CD4-positive, alpha-beta T cell (primary cell): ENCODE measurements around the gene ZNF804B. TPM values are rescaled to one million over a fixed set of nuclear protein-coding genes. Genes with fewer than 3 reads are reported as not detected.
"Not testable (repeated sequence)": the region's sequence is repeated elsewhere in the genome, so short reads cannot be mapped to it uniquely, and the experiment has no call there.

Experiments used
- ATAC-seq: fragments of 200-7000 bp; cut with Tn5 transposase; one replicate; pipeline ENCODE4 v1.10.0; 2022; ENCODE audit warnings: mild to moderate bottlenecking; ENCODE audit not compliant: poor library complexity
- CTCF ChIA-PET: fragments of 350-600 bp; sonication (Branson Sonifier 250); formaldehyde crosslinking; loops from one replicate; lab custom pipeline; 2021; ENCODE audit warnings: antibody characterized with exemption, inconsistent platforms; lab: Charles Lee
- POLR2A ChIA-PET: fragments of 350-600 bp; sonication (Branson Sonifier 250); formaldehyde crosslinking; loops from one replicate; lab custom pipeline; 2021; ENCODE audit warnings: antibody characterized with exemption, inconsistent platforms; lab: Charles Lee
- DNase-seq, 14 experiments: peaks; one replicate each; pipeline ENCODE4 v3.0.0-alpha.2; 2013 to 2020; ENCODE audit warnings: mixed read lengths in 2 of 14
- H3K27ac ChIP-seq, 2 donors: one replicate each; pipeline versions ENCODE4 v1.5.1 to v1.7.0; 2013; ENCODE audit warnings: low read length in 2 of 2, low read depth in 1 of 2, mild to moderate bottlenecking in 1 of 2
- H3K27me3 ChIP-seq, 2 experiments: 1 replicate in 1 of 2; 2 replicates in 1 of 2; pipeline versions ENCODE4 v1.6.1 to v1.7.0; 2013; ENCODE audit warnings: low read length in 2 of 2, control low read depth in 1 of 2, mild to moderate bottlenecking in 1 of 2, moderate library complexity in 1 of 2; ENCODE audit not compliant: insufficient read depth in 2 of 2, control insufficient read depth in 1 of 2
- H3K36me3 ChIP-seq: one replicate; pipeline ENCODE4 v1.6.1; 2013; ENCODE audit warnings: low read length, control low read depth; ENCODE audit not compliant: insufficient read depth
- H3K4me1 ChIP-seq: one replicate; pipeline ENCODE4 v1.6.1; 2013; ENCODE audit warnings: low read length, control low read depth; ENCODE audit not compliant: insufficient read depth
- H3K4me3 ChIP-seq: one replicate; pipeline ENCODE4 v1.5.1; 2013; ENCODE audit warnings: mild to moderate bottlenecking, low read length, moderate library complexity
- H3K9me3 ChIP-seq, 2 experiments: 1 replicate in 1 of 2; 2 replicates in 1 of 2; pipeline versions ENCODE4 v1.6.1 to v1.7.0; 2013; ENCODE audit warnings: low read length in 2 of 2, mild to moderate bottlenecking in 2 of 2, control low read depth in 1 of 2, moderate library complexity in 1 of 2; ENCODE audit not compliant: control insufficient read depth in 1 of 2, insufficient read depth in 1 of 2
- H3K27ac Mint-ChIP-seq: one replicate; pipeline ENCODE4 v1.8.0; 2020; ENCODE audit warnings: mixed read lengths
- H3K27me3 Mint-ChIP-seq: one replicate; pipeline ENCODE4 v1.8.0; 2021; ENCODE audit warnings: mixed read lengths
- H3K36me3 Mint-ChIP-seq: one replicate; pipeline ENCODE4 v1.8.0; 2021; ENCODE audit warnings: low read depth, mixed read lengths
- H3K4me1 Mint-ChIP-seq: one replicate; pipeline ENCODE4 v1.8.0; 2021; ENCODE audit warnings: low read depth, mixed read lengths
- H3K4me3 Mint-ChIP-seq: one replicate; pipeline ENCODE4 v1.8.0; 2020; ENCODE audit warnings: mild to moderate bottlenecking, mixed read lengths
- H3K9me3 Mint-ChIP-seq: one replicate; pipeline ENCODE4 v1.8.0; 2020; ENCODE audit warnings: mixed read lengths
- CTCF ChIP-seq: fragments of 200-600 bp; IDR thresholded peaks from one replicate; pipeline ENCODE4 v1.8.0; 2022; ENCODE audit warnings: antibody characterized with exemption, mild to moderate bottlenecking
- intact Hi-C, 2 experiments: fragments of 100-400 bp; cut with DNase I in 1 of 2; cut with micrococcal nuclease in 1 of 2; formaldehyde crosslinking; loops; one replicate each; pipeline versions ENCODE4 v1.15.1 to v1.9.0; 2023 to 2025; cut with DNase I, micrococcal nuclease
- total RNA-seq, 174 experiments: library from RNA in 2 of 174; stranded (reverse) in 2 of 174; gene quantifications; one replicate each; pipeline ENCODE4 v1.2.3 and lab custom pipeline; 2021 to 2026

ZNF804B gene
- total RNA-seq, 2 experiments from 2014 or later: not detected

- Mint-ChIP-seq H3K9me3 (no peaks in the 10 kb centered on the region), H3K4me1 (no peaks in the 10 kb centered on the region), H3K27me3 (no peaks in the 10 kb centered on the region), H3K36me3 (no peaks in the 10 kb centered on the region), H3K4me3 (no peak overlapping the region), H3K27ac (no peak overlapping the region)
- TF ChIP-seq CTCF: no peak
- no peak for ATAC-seq
- no peaks in the 10 kb centered on the region for H3K36me3 ChIP-seq
- POLR2A ChIA-PET: no interaction called here
- CTCF ChIA-PET: no interaction called here
- H3K27ac ChIP-seq: no peak overlapping the region
- DNase-seq: no peak
- no peaks in the 10 kb centered on the region for H3K27me3 ChIP-seq
- no peak overlapping the region for H3K4me3 ChIP-seq
- no peaks in the 10 kb centered on the region for H3K4me1 ChIP-seq
- H3K9me3 ChIP-seq: peaks cover 0 to 10% of the 10 kb centered on the region in 2 experiments
- intact Hi-C loops: no loop called here
These were observed 464.4 kb downstream of the ZNF804B start for GRCh38 chr7:89223900-89224395.

GRCh38 chr7:89228688-89229171 lies 469.2 kb downstream of the ZNF804B start:
- H3K4me3 ChIP-seq, intact Hi-C loops, H3K4me1 Mint-ChIP-seq, POLR2A ChIA-PET, H3K36me3 ChIP-seq, H3K9me3 Mint-ChIP-seq, H3K27ac Mint-ChIP-seq, H3K27me3 Mint-ChIP-seq, H3K27ac ChIP-seq, DNase-seq, CTCF ChIA-PET, H3K27me3 ChIP-seq, ATAC-seq, H3K36me3 Mint-ChIP-seq, H3K4me1 ChIP-seq, H3K4me3 Mint-ChIP-seq: not testable (repeated sequence)
- peaks cover 0 to 13% of the 10 kb centered on the region in 2 experiments for H3K9me3 ChIP-seq

- H3K36me3 ChIP-seq: no peaks in the 10 kb centered on the region
- Mint-ChIP-seq H3K27ac (no peak overlapping the region), H3K4me3 (no peak overlapping the region), H3K4me1 (no peaks in the 10 kb centered on the region), H3K27me3 (no peaks in the 10 kb centered on the region), H3K36me3 (no peaks in the 10 kb centered on the region), H3K9me3 (no peaks in the 10 kb centered on the region)
- CTCF ChIA-PET: no interaction called here
- no peak overlapping the region for H3K4me3 ChIP-seq
- H3K27me3 ChIP-seq: no peaks in the 10 kb centered on the region
- no peak for TF ChIP-seq CTCF
- no peaks in the 10 kb centered on the region for H3K4me1 ChIP-seq
- intact Hi-C loops: no loop called here
- DNase-seq (no peak), ATAC-seq (no peak)
- no peak overlapping the region for H3K27ac ChIP-seq
- no peaks in the 10 kb centered on the region for H3K9me3 ChIP-seq
- POLR2A ChIA-PET: no interaction called here
These were observed 478.7 kb downstream of the ZNF804B start for GRCh38 chr7:89238156-89238555.

DNA sequence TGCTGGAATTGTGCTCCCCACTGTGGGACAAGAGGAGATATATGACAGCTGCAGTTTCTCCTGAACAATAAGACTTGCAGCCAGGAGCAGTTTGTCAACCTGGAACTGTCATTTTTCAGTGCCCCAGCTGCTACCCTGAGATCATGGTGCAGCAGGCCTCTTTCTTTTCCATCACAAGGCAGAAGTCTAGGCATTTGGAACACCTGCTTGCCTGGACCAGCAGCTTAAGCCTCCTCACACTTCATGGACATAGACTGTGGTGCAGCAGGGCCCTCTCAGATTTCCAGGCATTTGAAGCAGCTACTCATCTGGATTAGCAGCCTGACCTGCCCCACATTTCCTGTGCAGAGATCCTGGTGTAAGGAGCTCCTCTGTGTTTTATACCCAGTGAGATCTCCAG lies 486.7 kb downstream of the ZNF804B start:
- CTCF ChIA-PET: no interaction called here
- no peaks in the 10 kb centered on the region for H3K27me3 ChIP-seq
- ATAC-seq: no peak
- no peak for TF ChIP-seq CTCF
- Mint-ChIP-seq H3K36me3 (no peaks in the 10 kb centered on the region), H3K4me1 (no peaks in the 10 kb centered on the region), H3K27me3 (no peaks in the 10 kb centered on the region), H3K27ac (no peak overlapping the region), H3K4me3 (no peak overlapping the region), H3K9me3 (peaks cover 3% of the 10 kb centered on the region)
- POLR2A ChIA-PET: no interaction called here
- intact Hi-C loops: no loop called here
- no peak for DNase-seq
- H3K4me1 ChIP-seq: no peaks in the 10 kb centered on the region
- no peaks in the 10 kb centered on the region for H3K36me3 ChIP-seq
- no peak overlapping the region for H3K4me3 ChIP-seq
- H3K27ac ChIP-seq: no peak overlapping the region
- H3K9me3 ChIP-seq: peaks cover 6 to 7% of the 10 kb centered on the region in 2 experiments
